Measurements from ENCODE around the gene KRT78.

- TF ChIP-seq CTCF (IDR thresholded peaks at IDR 0.05) (no peak), EZH2 (IDR thresholded peaks at IDR 0.05; ENCODE audit: borderline replicate concordance, insufficient read depth, low read depth, low read length, poor library complexity, severe bottlenecking) (no peak)
Observed at GRCh38 chr12:52805739-52806138, 43.1 kb downstream of the KRT78 start.
